ENCODE data around the gene CNTNAP5. TPM values are rescaled to one million over a fixed set of nuclear protein-coding genes. Genes with fewer than 3 reads are reported as not detected.

CNTNAP5 gene
- total RNA-seq, 1 donor: not detected

GRCh38 chr2:124683536-124684428 lies 658.7 kb downstream of the CNTNAP5 start:
- no peak for DNase-seq (ENCODE audit: low read depth)
- TF ChIP-seq CTCF (IDR thresholded peaks at IDR 0.05; ENCODE audit: insufficient read depth, low read depth, low read length): no peak

GRCh38 chr2:124689348-124689747 lies 664.3 kb downstream of the CNTNAP5 start:
- no peak for TF ChIP-seq CTCF (IDR thresholded peaks at IDR 0.05; ENCODE audit: insufficient read depth, low read depth, low read length)
- H3K4me3 ChIP-seq (ENCODE audit: low read depth, low read length): no peak overlapping the region
- DNase-seq (ENCODE audit: low read depth): no peak

More at GRCh38 chr2:124683536-124684428, 658.7 kb downstream of the CNTNAP5 start:
- H3K4me3 ChIP-seq (ENCODE audit: low read depth, low read length): no peak overlapping the region

- no peak for TF ChIP-seq CTCF (IDR thresholded peaks at IDR 0.05; ENCODE audit: insufficient read depth, low read depth, low read length)
- no peak overlapping the region for H3K4me3 ChIP-seq (ENCODE audit: low read depth, low read length)
- no peak for DNase-seq (ENCODE audit: low read depth)
Measured at GRCh38 chr2:124692216-124692615, 667.1 kb downstream of the CNTNAP5 start.

- no peak overlapping the region for H3K4me3 ChIP-seq (ENCODE audit: low read depth, low read length)
- no peak for TF ChIP-seq CTCF (IDR thresholded peaks at IDR 0.05; ENCODE audit: insufficient read depth, low read depth, low read length)
- no peak for DNase-seq (ENCODE audit: low read depth)
Measured at GRCh38 chr2:124692707-124693106, 667.6 kb downstream of the CNTNAP5 start.

- H3K4me3 ChIP-seq (ENCODE audit: low read depth, low read length): no peak overlapping the region
- TF ChIP-seq CTCF (IDR thresholded peaks at IDR 0.05; ENCODE audit: insufficient read depth, low read depth, low read length): no peak
- no peak for DNase-seq (ENCODE audit: low read depth)
Measured at GRCh38 chr2:124693156-124693555, 668.1 kb downstream of the CNTNAP5 start.

GRCh38 chr2:124698979-124699565 lies 674.0 kb downstream of the CNTNAP5 start:
- H3K4me3 ChIP-seq (ENCODE audit: low read depth, low read length): no peak overlapping the region
- DNase-seq (ENCODE audit: low read depth): no peak
- TF ChIP-seq CTCF (IDR thresholded peaks at IDR 0.05; ENCODE audit: insufficient read depth, low read depth, low read length): no peak
